Stimulated activated naive B cell treated with anti-CD40 and anti-IgM and Interleukin-4, amounts not matched to agents 10 μg/mL and 1 μg/mL and 100 μg/mL, for 72 hours (primary cell): ENCODE measurements around the gene NPAS2.

Experiments used
- ATAC-seq, 2 donors: fragments of 150-1000 bp; cut with Tn5 transposase; replicated peaks; 2 replicates each; pipeline ENCODE4 v1.10.0; 2021; ENCODE audit warnings: moderate library complexity in 1 of 2
- DNase-seq: peaks from one replicate; pipeline ENCODE4 v3.0.0; 2021
- H3K27ac Mint-ChIP-seq: one replicate; pipeline ENCODE4 v1.8.0; 2022; ENCODE audit warnings: mild to moderate bottlenecking, mixed read lengths
- H3K27me3 Mint-ChIP-seq, 2 donors: one replicate each; pipeline ENCODE4 v1.8.0; 2022; ENCODE audit warnings: mixed read lengths in 2 of 2
- H3K36me3 Mint-ChIP-seq, 2 donors: one replicate each; pipeline ENCODE4 v1.8.0; 2022; ENCODE audit warnings: mixed read lengths in 2 of 2, mild to moderate bottlenecking in 1 of 2
- H3K4me1 Mint-ChIP-seq, 2 donors: one replicate each; pipeline ENCODE4 v1.8.0; 2022; ENCODE audit warnings: mixed read lengths in 2 of 2, mild to moderate bottlenecking in 1 of 2
- H3K4me3 Mint-ChIP-seq, 2 donors: one replicate each; pipeline ENCODE4 v1.8.0; 2022; ENCODE audit warnings: mild to moderate bottlenecking in 2 of 2, mixed read lengths in 2 of 2, moderate library complexity in 1 of 2
- H3K9me3 Mint-ChIP-seq, 2 donors: one replicate each; pipeline ENCODE4 v1.8.0; 2022; ENCODE audit warnings: mixed read lengths in 2 of 2, mild to moderate bottlenecking in 1 of 2

The NPAS2 gene

DNA sequence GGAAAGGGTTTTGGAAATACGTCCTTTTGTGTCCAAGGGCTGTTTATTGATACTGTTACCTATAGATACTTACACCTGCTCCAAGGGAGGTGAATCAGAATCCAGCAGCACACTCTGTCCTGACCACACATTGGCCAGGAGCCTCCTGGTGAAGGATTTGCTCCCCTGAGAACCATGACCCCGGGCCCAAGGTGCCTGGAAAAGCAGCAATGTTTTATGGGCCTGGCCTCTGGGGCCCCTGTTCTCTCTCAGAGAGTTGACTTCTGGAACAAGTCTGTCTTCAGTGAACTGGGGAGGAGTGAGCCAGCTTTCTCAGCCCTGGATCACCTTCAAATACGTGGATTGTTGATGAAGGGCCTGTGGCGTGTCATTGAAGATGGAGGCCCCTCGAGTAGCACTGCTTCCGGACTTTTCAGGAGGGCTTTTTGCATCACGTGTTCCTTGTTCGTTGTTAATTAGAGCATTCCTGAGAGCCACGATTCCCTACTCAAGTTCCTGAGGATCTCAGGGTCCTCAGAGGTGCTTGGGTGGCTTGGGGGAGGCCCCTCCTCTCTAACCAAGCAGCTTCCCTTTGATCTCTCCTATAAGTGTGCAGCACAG lies 103.6 kb downstream of the NPAS2 start:
- no peak overlapping the region for H3K27ac Mint-ChIP-seq
- ATAC-seq: no peak
- peaks cover 0 to 1% of the 10 kb centered on the region in 2 donors for H3K4me1 Mint-ChIP-seq
- DNase-seq: no peak
- no peaks in the 10 kb centered on the region for H3K36me3 Mint-ChIP-seq
- H3K9me3 Mint-ChIP-seq: peaks cover 0 to 4% of the 10 kb centered on the region in 2 donors
- peaks cover 10 to 14% of the 10 kb centered on the region in 2 donors for H3K27me3 Mint-ChIP-seq
- H3K4me3 Mint-ChIP-seq: no peak overlapping the region

DNA sequence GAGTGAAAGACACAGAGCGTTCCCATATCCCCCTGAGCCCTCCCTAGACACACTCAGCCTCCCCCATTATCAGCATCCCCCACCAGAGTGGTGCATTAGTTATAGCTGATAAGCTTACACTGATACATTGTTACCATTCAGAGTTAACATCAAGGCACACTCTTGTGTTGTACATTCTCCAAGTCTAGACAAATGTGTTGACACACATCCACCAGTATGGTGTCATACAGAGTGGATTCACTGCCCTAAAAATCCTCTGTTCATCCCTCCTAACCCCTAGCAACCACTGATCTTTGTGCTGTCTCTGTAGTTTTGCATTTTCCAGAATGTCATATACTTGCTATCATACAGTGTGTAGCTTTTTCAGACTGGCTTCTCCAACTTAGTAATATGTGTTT lies 104.2 kb downstream of the NPAS2 start:
- Mint-ChIP-seq H3K9me3 (peaks cover 0 to 4% of the 10 kb centered on the region in 2 donors), H3K4me1 (peaks cover 0 to 1% of the 10 kb centered on the region in 2 donors), H3K27me3 (peaks cover 10 to 20% of the 10 kb centered on the region in 2 donors), H3K36me3 (no peaks in the 10 kb centered on the region), H3K4me3 (no peak overlapping the region), H3K27ac (peak overlapping the region; percentile 42)
- DNase-seq (no peak), ATAC-seq (peak in 1 of 2 donors; percentile 10)

DNA sequence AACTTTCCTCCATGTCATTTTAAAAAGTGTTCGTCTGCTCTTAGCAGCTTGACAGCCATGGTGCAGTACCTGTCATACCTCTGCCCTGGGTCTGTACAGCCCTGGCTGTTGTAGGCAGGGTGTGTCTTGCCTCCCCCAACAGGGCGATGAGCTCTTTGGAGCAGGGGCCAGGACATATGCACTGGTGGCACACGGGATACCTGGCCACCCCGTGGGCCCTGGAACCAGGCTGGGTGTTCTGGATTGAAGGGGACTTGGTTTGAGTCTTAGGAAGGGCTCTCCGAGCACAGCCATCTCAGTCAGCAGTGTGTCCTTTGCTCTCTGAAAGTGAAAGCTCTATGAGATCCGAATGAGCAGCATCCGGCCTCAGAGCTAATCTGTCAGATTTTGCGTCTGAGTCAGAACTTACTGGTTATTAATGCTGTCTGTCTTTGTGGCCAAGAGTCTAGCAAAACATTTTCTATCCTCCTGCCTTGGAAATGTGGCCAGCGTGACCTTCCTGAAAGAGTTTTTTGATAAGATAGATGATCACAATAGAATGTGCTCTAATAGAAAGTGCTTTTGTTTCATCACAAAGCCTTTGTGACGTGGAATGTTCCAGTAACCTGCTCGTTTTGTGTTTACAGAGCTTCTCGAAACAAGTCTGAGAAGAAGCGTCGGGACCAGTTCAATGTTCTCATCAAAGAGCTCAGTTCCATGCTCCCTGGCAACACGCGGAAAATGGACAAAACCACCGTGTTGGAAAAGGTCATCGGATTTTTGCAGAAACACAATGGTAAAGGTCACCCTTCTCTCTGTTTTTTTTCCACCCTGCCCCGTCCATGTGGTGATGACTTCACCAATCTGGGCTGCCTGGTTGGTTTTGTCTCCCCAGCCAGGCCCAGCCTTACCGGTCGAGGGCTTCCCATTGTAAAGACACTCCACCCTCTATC lies 104.8 kb downstream of the NPAS2 start:
- DNase-seq (no peak), ATAC-seq (peak; percentile 36 to 48)
- H3K36me3 Mint-ChIP-seq: no peaks in the 10 kb centered on the region
- H3K27me3 Mint-ChIP-seq: peaks cover 6 to 23% of the 10 kb centered on the region in 2 donors
- no peak overlapping the region for H3K4me3 Mint-ChIP-seq
- peak overlapping the region; percentile 42 for H3K27ac Mint-ChIP-seq
- H3K9me3 Mint-ChIP-seq: peaks cover 0 to 3% of the 10 kb centered on the region in 2 donors
- no peaks in the 10 kb centered on the region for H3K4me1 Mint-ChIP-seq

DNA sequence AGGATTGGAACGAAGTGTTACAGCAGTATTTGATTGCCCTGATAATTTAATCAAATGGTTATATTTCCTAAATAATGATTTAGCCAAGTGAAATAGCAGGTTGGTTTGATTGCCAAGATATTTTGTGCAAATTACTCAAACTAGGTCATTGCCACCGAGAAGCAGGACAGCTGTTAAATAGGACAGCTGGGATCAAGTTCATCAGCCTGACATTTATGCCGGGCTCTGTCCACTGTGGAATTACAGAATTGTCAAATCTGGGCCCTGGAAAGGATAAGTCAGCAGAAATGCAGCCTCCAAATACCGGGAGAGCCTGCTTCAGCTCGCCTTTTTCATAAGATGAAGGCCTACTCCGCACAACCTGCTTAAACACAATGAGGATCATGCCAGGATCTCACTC lies 108.3 kb downstream of the NPAS2 start:
- H3K27ac Mint-ChIP-seq: no peak overlapping the region
- no peak overlapping the region for H3K4me3 Mint-ChIP-seq
- H3K9me3 Mint-ChIP-seq: peaks cover 0 to 3% of the 10 kb centered on the region in 2 donors
- H3K27me3 Mint-ChIP-seq: peaks cover 5 to 44% of the 10 kb centered on the region in 2 donors
- no peak for ATAC-seq
- H3K36me3 Mint-ChIP-seq: no peaks in the 10 kb centered on the region
- DNase-seq: no peak
- no peaks in the 10 kb centered on the region for H3K4me1 Mint-ChIP-seq

DNA sequence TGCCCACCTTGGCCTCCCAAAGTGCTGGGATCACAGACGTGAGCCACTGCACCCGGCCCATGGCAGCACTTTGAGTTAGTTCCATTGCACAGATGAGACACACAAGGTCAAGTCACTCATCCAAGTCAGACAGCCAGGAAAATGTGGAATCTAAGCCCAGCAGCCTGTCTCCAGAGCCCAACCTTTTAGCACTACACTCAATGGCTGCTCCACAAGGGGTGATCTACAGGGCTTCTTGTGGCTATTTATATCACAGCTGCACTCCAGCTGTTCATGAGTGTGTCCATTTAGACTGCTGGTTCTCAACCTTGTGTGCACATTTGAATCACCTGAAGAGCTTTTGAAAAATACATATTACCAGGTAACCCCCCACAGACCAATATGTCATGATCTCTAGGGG lies 109.2 kb downstream of the NPAS2 start:
- Mint-ChIP-seq H3K9me3 (peaks cover 0 to 3% of the 10 kb centered on the region in 2 donors), H3K36me3 (no peaks in the 10 kb centered on the region), H3K27me3 (peaks cover 9 to 48% of the 10 kb centered on the region in 2 donors), H3K27ac (no peak overlapping the region), H3K4me3 (no peak overlapping the region), H3K4me1 (no peaks in the 10 kb centered on the region)
- DNase-seq (no peak), ATAC-seq (no peak)

DNA sequence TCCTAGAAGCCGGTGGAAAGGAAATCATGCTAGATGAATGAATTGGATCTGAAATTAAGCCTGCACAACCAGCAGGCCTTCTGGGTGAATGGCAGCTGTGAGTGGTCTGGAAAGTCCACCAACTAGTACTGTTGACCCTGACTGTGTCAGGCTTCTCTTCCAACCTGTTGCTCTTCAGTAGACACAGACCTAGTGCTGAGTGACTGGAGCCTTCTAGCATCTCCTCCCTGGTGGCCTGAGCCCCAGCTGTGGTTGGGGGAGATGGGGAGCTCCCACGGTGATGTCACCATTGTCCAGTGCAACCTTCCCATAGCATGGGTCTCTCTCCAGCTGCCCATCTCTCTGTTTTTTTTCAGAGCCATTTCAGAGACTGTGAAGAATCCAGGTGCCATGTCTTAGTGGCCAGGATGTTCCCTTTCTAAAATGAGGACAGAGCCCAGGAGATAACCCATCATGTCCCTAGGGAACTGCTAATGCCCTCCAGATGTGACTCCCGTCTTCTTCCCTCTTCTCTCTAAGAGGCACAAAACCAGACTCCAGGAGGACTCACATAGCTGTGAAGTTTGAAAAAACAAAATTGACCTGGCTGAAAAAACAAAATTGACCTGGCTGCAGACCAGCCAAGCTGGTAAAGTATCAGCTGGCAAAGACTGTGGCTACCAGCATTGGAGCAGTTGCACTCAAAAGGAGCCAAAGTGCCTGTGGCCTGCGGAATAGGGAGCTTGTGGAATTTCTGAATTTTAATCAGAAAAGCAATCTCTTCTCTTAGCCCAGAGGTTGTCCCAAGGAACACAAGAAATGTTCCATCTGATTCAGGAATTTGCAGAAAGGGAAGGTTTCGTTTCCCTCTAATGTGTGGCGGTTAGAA lies 114.8 kb downstream of the NPAS2 start:
- H3K27ac Mint-ChIP-seq: no peak overlapping the region
- no peaks in the 10 kb centered on the region for H3K36me3 Mint-ChIP-seq
- H3K9me3 Mint-ChIP-seq: no peaks in the 10 kb centered on the region
- no peaks in the 10 kb centered on the region for H3K4me1 Mint-ChIP-seq
- no peak for DNase-seq
- no peak overlapping the region for H3K4me3 Mint-ChIP-seq
- no peak for ATAC-seq
- H3K27me3 Mint-ChIP-seq: peaks cover 22 to 38% of the 10 kb centered on the region in 2 donors

DNA sequence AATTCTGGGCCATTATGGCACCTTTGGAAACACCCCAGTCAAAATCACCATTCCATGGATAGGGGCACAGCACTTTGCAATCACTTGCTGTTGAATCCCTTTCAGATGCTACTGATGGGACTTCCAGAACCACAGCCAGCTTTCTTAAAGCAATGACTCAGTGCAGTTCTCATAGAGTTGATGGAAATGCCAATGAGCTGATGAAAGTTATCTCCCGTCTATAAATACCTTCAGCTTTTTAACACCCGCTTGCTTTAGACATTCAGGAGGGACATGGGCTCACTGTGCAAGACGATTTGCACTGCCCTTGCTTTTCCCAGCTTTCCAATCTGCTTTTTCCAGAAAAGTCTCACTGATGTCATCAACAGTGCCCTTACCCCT lies 115.4 kb downstream of the NPAS2 start:
- H3K4me3 Mint-ChIP-seq: no peak overlapping the region
- H3K27ac Mint-ChIP-seq: no peak overlapping the region
- H3K27me3 Mint-ChIP-seq: peaks cover 22 to 34% of the 10 kb centered on the region in 2 donors
- H3K9me3 Mint-ChIP-seq: no peaks in the 10 kb centered on the region
- H3K36me3 Mint-ChIP-seq: no peaks in the 10 kb centered on the region
- no peak for ATAC-seq
- DNase-seq: no peak
- no peaks in the 10 kb centered on the region for H3K4me1 Mint-ChIP-seq

DNA sequence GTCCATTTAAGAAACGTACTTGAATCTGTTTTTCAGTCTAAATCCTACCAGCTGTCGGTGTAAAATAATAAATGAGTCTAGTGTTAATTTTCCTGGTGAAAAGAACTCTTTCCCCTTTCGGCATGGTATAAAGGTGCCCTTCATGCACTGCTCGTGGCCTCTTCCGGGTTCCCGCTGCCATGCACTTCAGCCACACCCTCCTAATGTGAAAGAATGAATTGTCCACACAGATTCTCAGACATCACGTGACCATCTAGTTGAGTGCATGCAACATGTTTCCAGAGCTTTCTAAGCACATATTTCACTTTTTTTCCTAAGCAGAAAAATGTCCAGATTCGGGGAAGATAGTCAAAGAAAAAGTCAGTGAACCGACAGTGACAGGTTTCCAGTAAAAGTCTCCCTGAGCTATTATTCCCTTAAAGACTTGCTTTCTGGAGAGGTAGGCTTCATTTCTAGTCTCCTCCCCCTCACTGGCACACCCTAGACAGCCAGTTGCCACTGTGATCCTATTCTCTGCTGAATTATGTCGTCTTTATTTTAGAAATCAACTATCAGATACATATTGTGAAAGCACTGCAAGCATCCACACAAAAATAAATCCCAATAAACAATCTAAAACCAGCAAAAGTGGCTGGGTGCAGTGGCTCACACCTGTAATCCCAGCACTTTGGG lies 116.3 kb downstream of the NPAS2 start:
- Mint-ChIP-seq H3K4me1 (peaks cover 0 to 3% of the 10 kb centered on the region in 2 donors), H3K9me3 (no peaks in the 10 kb centered on the region), H3K27ac (no peak overlapping the region), H3K27me3 (peaks cover 22 to 34% of the 10 kb centered on the region in 2 donors), H3K4me3 (no peak overlapping the region), H3K36me3 (no peaks in the 10 kb centered on the region)
- DNase-seq (no peak), ATAC-seq (no peak)

DNA sequence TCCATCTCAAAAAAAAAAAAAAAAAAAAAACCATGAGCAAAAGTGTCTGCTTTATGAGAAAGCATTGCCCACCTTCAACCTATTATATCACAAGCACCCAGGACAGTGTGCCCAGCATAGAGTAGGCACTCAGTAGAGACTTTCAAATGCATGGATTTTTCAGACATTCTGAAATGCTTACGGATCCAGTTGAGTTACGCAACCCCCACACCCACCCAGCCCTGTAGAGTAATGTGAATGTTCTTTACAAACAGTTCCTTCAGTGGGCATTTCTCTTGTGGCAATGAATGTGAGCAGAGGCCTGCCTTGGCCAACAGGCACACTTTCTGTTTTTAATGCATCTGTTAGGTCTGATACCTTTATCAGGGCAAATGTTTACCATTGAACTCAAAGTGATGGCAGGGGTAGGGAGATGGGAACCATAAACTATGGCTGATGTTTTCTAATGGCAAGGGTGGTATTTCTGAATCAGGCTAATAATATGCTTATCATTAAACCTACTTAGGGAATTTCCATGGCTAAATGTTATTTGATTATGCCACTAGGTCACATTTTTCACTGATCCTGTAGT lies 117.1 kb downstream of the NPAS2 start:
- DNase-seq: no peak
- no peak for ATAC-seq
- Mint-ChIP-seq H3K4me3 (no peak overlapping the region), H3K36me3 (no peaks in the 10 kb centered on the region), H3K9me3 (no peaks in the 10 kb centered on the region), H3K4me1 (peaks cover 0 to 3% of the 10 kb centered on the region in 2 donors), H3K27ac (no peak overlapping the region), H3K27me3 (peaks cover 22 to 26% of the 10 kb centered on the region in 2 donors)

DNA sequence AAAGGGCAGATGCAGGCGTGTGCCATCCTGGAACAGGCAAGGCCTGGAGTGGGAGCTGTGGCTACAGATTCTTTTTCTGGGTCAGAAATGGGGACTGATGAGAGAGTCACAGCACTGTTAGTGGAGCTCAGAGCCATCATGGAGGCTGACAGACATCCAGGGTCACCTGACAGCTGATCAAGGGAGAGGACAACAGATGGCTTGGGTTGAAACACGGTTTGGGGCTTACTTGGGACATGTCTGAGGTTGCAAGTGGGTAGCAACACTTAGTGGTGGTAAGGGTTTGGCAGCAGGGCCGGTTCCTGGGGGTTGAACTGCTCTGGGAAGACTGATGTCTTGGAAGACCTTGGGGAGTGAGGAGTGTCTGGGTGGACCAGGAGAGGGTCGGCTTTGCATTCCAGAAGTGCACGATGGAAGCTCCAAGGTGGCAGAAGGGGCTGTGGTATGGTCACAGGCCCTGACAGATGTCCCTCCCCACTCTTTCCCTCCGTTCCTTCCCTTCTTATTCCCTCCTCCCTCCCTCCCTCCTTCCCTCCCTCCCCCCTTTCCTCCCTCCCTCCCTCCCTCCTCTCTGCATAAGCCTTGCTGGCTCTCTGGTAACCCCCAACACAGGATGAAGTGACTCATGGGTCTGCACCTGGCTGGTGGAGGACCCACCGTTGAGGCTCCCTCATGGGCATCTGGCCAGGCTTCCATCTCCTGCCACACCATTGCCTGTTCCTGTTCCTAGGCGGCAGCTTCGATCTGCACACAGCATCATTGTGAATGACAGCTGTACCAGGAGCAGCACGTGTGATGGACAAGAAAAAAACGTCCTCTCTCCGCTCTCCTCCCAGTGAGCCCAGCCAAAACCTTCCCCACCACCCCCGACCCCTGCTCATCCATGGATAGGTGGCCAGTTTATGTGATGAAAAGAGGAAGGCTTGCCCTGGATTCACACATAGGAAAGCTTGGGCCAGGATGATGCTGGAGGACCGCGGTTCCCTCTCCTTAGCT lies 118.4 kb downstream of the NPAS2 start:
- Mint-ChIP-seq H3K27me3 (peaks cover 22 to 23% of the 10 kb centered on the region in 2 donors), H3K36me3 (no peaks in the 10 kb centered on the region), H3K4me3 (no peak overlapping the region), H3K4me1 (peaks cover 0 to 3% of the 10 kb centered on the region in 2 donors), H3K9me3 (no peaks in the 10 kb centered on the region), H3K27ac (no peak overlapping the region)
- no peak for ATAC-seq
- DNase-seq: no peak

DNA sequence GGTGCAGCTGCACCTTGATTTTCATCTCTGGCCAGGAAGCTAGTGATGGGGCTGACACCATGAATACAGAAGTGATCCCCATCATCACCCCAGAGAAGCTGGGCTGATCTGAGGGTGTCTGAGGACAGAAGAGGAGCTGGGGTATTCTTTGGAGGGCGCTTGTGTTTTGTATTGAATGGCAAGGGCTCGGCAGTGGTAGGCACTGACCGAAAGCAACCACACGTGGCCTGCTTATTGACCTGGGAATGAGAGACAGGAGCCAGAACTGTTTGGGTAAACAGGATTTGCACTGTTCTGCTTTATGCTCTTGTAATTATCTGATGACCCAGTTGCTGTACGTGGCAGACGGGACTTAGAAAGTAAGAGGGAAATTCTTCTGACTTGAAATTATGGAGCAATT lies 119.5 kb downstream of the NPAS2 start:
- no peaks in the 10 kb centered on the region for H3K36me3 Mint-ChIP-seq
- no peaks in the 10 kb centered on the region for H3K9me3 Mint-ChIP-seq

DNA sequence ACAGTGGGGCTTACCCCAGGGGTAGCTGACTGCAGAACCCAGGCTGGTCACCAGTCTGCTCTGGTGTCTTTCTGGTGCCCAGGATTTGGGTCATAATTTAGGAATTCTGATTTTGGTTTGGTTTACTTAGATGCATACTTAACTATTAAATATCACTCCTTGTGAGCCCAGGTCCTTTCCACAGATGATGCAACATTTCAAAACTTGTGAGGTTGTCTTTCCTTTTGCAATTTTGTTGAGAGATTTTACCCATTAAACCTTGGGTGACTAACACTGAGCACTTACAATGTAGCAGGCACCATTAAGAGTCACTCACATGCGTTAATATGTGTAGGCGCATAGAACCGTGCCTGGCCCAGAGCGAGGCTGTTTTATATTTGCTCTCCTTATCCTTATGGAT lies 120.3 kb downstream of the NPAS2 start:
- no peak overlapping the region for H3K4me3 Mint-ChIP-seq
- no peak overlapping the region for H3K27ac Mint-ChIP-seq
- no peaks in the 10 kb centered on the region for H3K9me3 Mint-ChIP-seq
- ATAC-seq (no peak), DNase-seq (no peak)
- H3K4me1 Mint-ChIP-seq: peaks cover 0 to 3% of the 10 kb centered on the region in 2 donors
- H3K27me3 Mint-ChIP-seq: peaks cover 17 to 21% of the 10 kb centered on the region in 2 donors
- no peaks in the 10 kb centered on the region for H3K36me3 Mint-ChIP-seq

More for the DNA sequence above, 119.5 kb downstream of the NPAS2 start:
- no peak for ATAC-seq
- H3K27me3 Mint-ChIP-seq: peaks cover 18 to 19% of the 10 kb centered on the region in 2 donors
- peaks cover 0 to 3% of the 10 kb centered on the region in 2 donors for H3K4me1 Mint-ChIP-seq
- no peak overlapping the region for H3K4me3 Mint-ChIP-seq
- H3K27ac Mint-ChIP-seq: no peak overlapping the region
- DNase-seq: no peak
